K562 (cell line): Measurements from ENCODE around the gene PLXNA3. TPM values are rescaled to one million over a fixed set of nuclear protein-coding genes. Genes with fewer than 3 reads are reported as not detected.

ENCODE experiments used
- ATAC-seq: fragments of 200-7000 bp; cut with Tn5 transposase; 3 replicates; pipeline ENCODE4 v1.9.1; 2020; ENCODE audit warnings: moderate library complexity
- BruUV-seq: library from RNA; stranded (reverse); fragments of 400-500 nt; replicated peaks from 2 replicates; lab custom pipeline; 2021; lab: Mats Ljungman, UMichigan
- CTCF ChIA-PET: fragments of 300-600 bp; formaldehyde crosslinking; extraction: SDS; loops from one replicate; lab custom pipeline; 2021; ENCODE audit warnings: low intra/inter-chr PET ratio; lab: Yijun Ruan, JAX
- POLR2A ChIA-PET: fragments of 300-600, 350-650 bp; sonication (Branson Sonifier 250); formaldehyde crosslinking; extraction: SDS; loops from one replicate; lab custom pipeline; 2021; ENCODE audit warnings: antibody characterized with exemption, inconsistent platforms; lab: Yijun Ruan, JAX
- DNase-seq, 4 experiments: peaks; one replicate each; pipeline versions ENCODE4 v3.0.0 to v3.0.0-alpha.2; 2011 to 2018; ENCODE audit warnings: low spot score in 3 of 4, mixed read lengths in 3 of 4; ENCODE audit errors: extremely low read depth in 1 of 4
- FAIRE-seq: peaks from 2 replicates; lab custom pipeline; 2011; peaks lifted over from hg19 to GRCh38; lab: Jason Lieb, UNC
- H2AFZ ChIP-seq: 2 replicates; pipeline ENCODE4 v1.6.0; 2011; ENCODE audit warnings: low read depth, low read length, control low read depth, inconsistent platforms
- H3K27ac ChIP-seq: fragments of 200-600 bp; 3 replicates; pipeline ENCODE4 v1.8.0; 2011; ENCODE audit warnings: low read depth, mild to moderate bottlenecking, control low read depth, inconsistent platforms, low read length, moderate library complexity, mixed read lengths; ENCODE audit errors: extremely low read depth
- H3K27me3 ChIP-seq, 2 experiments: fragments of 300-600 bp in 1 of 2; 2 replicates in 1 of 2; 3 replicates in 1 of 2; pipeline versions ENCODE4 v1.6.0 to v1.8.0; 2011; ENCODE audit warnings: inconsistent platforms in 2 of 2, low read length in 2 of 2, mild to moderate bottlenecking in 1 of 2, mixed read lengths in 1 of 2, moderate library complexity in 1 of 2; ENCODE audit not compliant: control insufficient read depth in 2 of 2, insufficient read depth in 2 of 2
- H3K36me3 ChIP-seq: fragments of 300-600 bp; 3 replicates; pipeline ENCODE4 v1.8.0; 2011; ENCODE audit warnings: mild to moderate bottlenecking, low read length, inconsistent platforms; ENCODE audit not compliant: control insufficient read depth, insufficient read depth
- H3K4me1 ChIP-seq, 2 experiments: fragments of 200-600 bp in 1 of 2; replicated peaks in 1 of 2; 2 replicates in 1 of 2; 3 replicates in 1 of 2; pipeline versions ENCODE4 v1.5.1 to v1.8.0; 2011; ENCODE audit warnings: inconsistent platforms in 2 of 2, low read length in 2 of 2, mild to moderate bottlenecking in 1 of 2, mixed read lengths in 1 of 2, moderate library complexity in 1 of 2; ENCODE audit not compliant: control insufficient read depth in 2 of 2, insufficient read depth in 2 of 2
- H3K4me2 ChIP-seq: 2 replicates; pipeline ENCODE4 v1.6.1; 2011; ENCODE audit warnings: low read length, control low read depth, inconsistent platforms, mixed read lengths; ENCODE audit not compliant: insufficient read depth
- H3K4me3 ChIP-seq: fragments of 200-600 bp; sonication (generic), shearing (Covaris generic); 2 replicates; pipeline ENCODE4 v1.5.1; 2016; ENCODE audit warnings: control low read depth, inconsistent platforms
- H3K79me2 ChIP-seq: fragments of 200-600 bp; 3 replicates; pipeline ENCODE4 v1.8.0; 2011; ENCODE audit warnings: low read length, inconsistent platforms; ENCODE audit not compliant: control insufficient read depth, insufficient read depth
- H3K9ac ChIP-seq, 2 experiments: 2 replicates each; pipeline versions ENCODE4 v1.6.0 to v1.6.1; 2011; ENCODE audit warnings: low read depth in 2 of 2, low read length in 2 of 2, control low read depth in 1 of 2, inconsistent platforms in 1 of 2, mild to moderate bottlenecking in 1 of 2, mixed read lengths in 1 of 2; ENCODE audit not compliant: insufficient read depth in 1 of 2
- H3K9me1 ChIP-seq: one replicate; pipeline ENCODE4 v1.6.0; 2011; ENCODE audit warnings: inconsistent platforms, mild to moderate bottlenecking, low read length, moderate library complexity; ENCODE audit not compliant: control insufficient read depth, insufficient read depth
- H3K9me3 ChIP-seq: replicated peaks from 2 replicates; pipeline ENCODE4 v1.5.1; 2011; ENCODE audit warnings: low read depth, low read length, inconsistent platforms; ENCODE audit not compliant: control insufficient read depth, insufficient read depth
- H4K20me1 ChIP-seq: replicated peaks from 2 replicates; pipeline ENCODE4 v1.6.1; 2011; ENCODE audit warnings: low read length, inconsistent platforms, mixed read lengths; ENCODE audit not compliant: control insufficient read depth, insufficient read depth
- POLR2G ChIP-seq: fragments of 200-400 bp; formaldehyde crosslinking; IDR thresholded peaks from 2 replicates; pipeline ENCODE4 v1.6.1; 2017; ENCODE audit warnings: low read depth, mild to moderate bottlenecking, antibody characterized with exemption, low read length, moderate library complexity
- WGBS: fragments of 100-300 bp; shearing (Covaris generic); methylation state at CpG from one replicate; pipeline ENCODE4 v1.1.6; 2016; ENCODE audit warnings: low coverage, mixed read lengths; ENCODE audit not compliant: insufficient coverage; ENCODE audit errors: missing lambda C conversion rate; 5-methylcytosine and 5-hydroxymethylcytosine counted together
- in situ Hi-C: fragments of 300-500 bp; cut with MboI; formaldehyde crosslinking; loops from 4 replicates; pipeline ENCODE4 v1.15.0; 2018; ENCODE audit warnings: inconsistent platforms, mixed read lengths
- intact Hi-C: fragments of 100-400 bp; cut with micrococcal nuclease; formaldehyde crosslinking; loops from 2 replicates; pipeline ENCODE4 v1.14.2; 2022
- polyA plus RNA-seq, 8 experiments: library from polyadenylated mRNA; depleted of rRNA in 4 of 8; stranded (reverse) in 5 of 8; unstranded in 3 of 8; fragments of >200 nt; fragmentation: Nextera tagmentation in 2 of 8; fragmentation: Illumina TruSeq in 1 of 8; extraction: Ambion mirVana in 2 of 8; extraction: Trizol in 1 of 8; gene quantifications; 2 replicates each; pipeline versions ENCODE4 v1.2.1 to v1.2.3, GENCODE V29; 2011 to 2014; ENCODE audit warnings: inconsistent platforms in 1 of 8, missing spikeins in 1 of 8
- total RNA-seq, 7 experiments: library from RNA; depleted of rRNA in 6 of 7; stranded (reverse); fragments of >200 nt in 6 of 7; fragmentation: Illumina TruSeq in 2 of 7; extraction: Trizol in 2 of 7; gene quantifications; 2 replicates each; pipeline versions ENCODE4 v1.2.1 to v1.2.3, GENCODE V29; 2011 to 2021; ENCODE audit warnings: low replicate concordance in 1 of 7
- TF ChIP-seq, protein P1 (sequence below): sonication (generic); formaldehyde crosslinking; IDR thresholded peaks from 2 replicates; pipeline ENCODE4 v1.8.0; 2022; ENCODE audit warnings: missing genetic modification reagents, mild to moderate bottlenecking, borderline replicate concordance

Gene PLXNA3
- total and polyA plus RNA-seq, 9 of the 15 experiments (the other 6 are each of a cell fraction or from before 2014, with no cell fraction given): 0.32 to 47.8 (median 7.5) TPM

- CTCF ChIA-PET: no interaction called here
- whole genome bisulfite sequencing: 70% methylated on average over 7 of the region's 19 CpGs
- H3K27ac ChIP-seq: no peak overlapping the region
- in situ Hi-C loops (no loop called here), intact Hi-C loops (no loop called here)
- H3K4me2 ChIP-seq: no peak overlapping the region
- ATAC-seq (peak; percentile 37; the same call in 2 of the 3 replicates), DNase-seq (no peak), FAIRE-seq (no peak)
- no peak overlapping the region for H2AFZ ChIP-seq
- H3K27me3 ChIP-seq: no peaks in the 10 kb centered on the region
- H3K4me3 ChIP-seq: no peak overlapping the region
- POLR2A ChIA-PET: interaction anchor here (0.6 to 3.2 kb wide), 5 partner anchors 10 to 94 kb away, joined by 4 to 11 read pairs (median 6); partner anchors contain the start of gene RPL10
- H3K79me2 ChIP-seq: no peaks in the 10 kb centered on the region
- H3K9me3 ChIP-seq: no peaks in the 10 kb centered on the region
- H3K9ac ChIP-seq: peak overlapping the region in 1 of 2 experiments; percentile 74; a peak in 2 of 4 replicates
- TF ChIP-seq, protein P1, sequence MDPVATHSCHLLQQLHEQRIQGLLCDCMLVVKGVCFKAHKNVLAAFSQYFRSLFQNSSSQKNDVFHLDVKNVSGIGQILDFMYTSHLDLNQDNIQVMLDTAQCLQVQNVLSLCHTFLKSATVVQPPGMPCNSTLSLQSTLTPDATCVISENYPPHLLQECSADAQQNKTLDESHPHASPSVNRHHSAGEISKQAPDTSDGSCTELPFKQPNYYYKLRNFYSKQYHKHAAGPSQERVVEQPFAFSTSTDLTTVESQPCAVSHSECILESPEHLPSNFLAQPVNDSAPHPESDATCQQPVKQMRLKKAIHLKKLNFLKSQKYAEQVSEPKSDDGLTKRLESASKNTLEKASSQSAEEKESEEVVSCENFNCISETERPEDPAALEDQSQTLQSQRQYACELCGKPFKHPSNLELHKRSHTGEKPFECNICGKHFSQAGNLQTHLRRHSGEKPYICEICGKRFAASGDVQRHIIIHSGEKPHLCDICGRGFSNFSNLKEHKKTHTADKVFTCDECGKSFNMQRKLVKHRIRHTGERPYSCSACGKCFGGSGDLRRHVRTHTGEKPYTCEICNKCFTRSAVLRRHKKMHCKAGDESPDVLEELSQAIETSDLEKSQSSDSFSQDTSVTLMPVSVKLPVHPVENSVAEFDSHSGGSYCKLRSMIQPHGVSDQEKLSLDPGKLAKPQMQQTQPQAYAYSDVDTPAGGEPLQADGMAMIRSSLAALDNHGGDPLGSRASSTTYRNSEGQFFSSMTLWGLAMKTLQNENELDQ: no peak
- peak; percentile 14 for TF ChIP-seq POLR2G
- peaks cover 0 to 20% of the 10 kb centered on the region in 2 experiments; a peak in 2 of 5 replicates for H3K4me1 ChIP-seq
- no peaks in the 10 kb centered on the region for H3K9me1 ChIP-seq
- no peaks in the 10 kb centered on the region for H3K36me3 ChIP-seq
- BruUV-seq: no TSS peak
- no peaks in the 10 kb centered on the region for H4K20me1 ChIP-seq
Observed at GRCh38 chrX:154419688-154420401, 38.2 kb upstream of the PLXNA3 start.
